HCT116 (cell line): ENCODE measurements around the gene CDK14. TPM values are rescaled to one million over a fixed set of nuclear protein-coding genes. Genes with fewer than 3 reads are reported as not detected.

Experiments
- ATAC-seq: fragments of 200-7000 bp; cut with Tn5 transposase; 2 replicates; pipeline ENCODE4 v1.9.1; 2020; ENCODE audit warnings: mild to moderate bottlenecking, moderate library complexity
- BruUV-seq: library from RNA; stranded (reverse); fragments of 400-500 nt; replicated peaks from 2 replicates; lab custom pipeline; 2021; lab: Mats Ljungman, UMichigan
- CTCF ChIA-PET: fragments of 300-600 bp; sonication (Branson Sonifier 250); formaldehyde crosslinking; loops from one replicate; lab custom pipeline; 2021; ENCODE audit warnings: antibody characterized with exemption; lab: Charles Lee
- POLR2A ChIA-PET: fragments of 300-600, 350-600 bp; sonication (Branson Sonifier 250); formaldehyde crosslinking; loops from one replicate; lab custom pipeline; 2021; ENCODE audit warnings: antibody characterized with exemption; lab: Charles Lee
- RAD21 ChIA-PET, 2 experiments: fragments of 300-600 bp; sonication (Branson Sonifier 250); formaldehyde crosslinking; loops; one replicate each; lab custom pipeline; 2023; ENCODE audit warnings: low total read pairs in 2 of 2; ENCODE audit not compliant: uncharacterized antibody in 2 of 2, unreplicated experiment in 2 of 2, low non-redundant PET in 1 of 2; lab: Charles Lee
- DNase-seq: peaks from one replicate; pipeline ENCODE4 v3.0.0-alpha.2; 2010; ENCODE audit warnings: low read depth, low spot score
- H2AFZ ChIP-seq: fragments of 200-600 bp; shearing (Covaris generic), sonication (generic); 2 replicates; pipeline ENCODE4 v1.6.1; 2017; ENCODE audit warnings: low read depth, mixed run types, mixed read lengths, antibody characterized with exemption, low read length; ENCODE audit not compliant: poor library complexity, severe bottlenecking
- H3K27ac ChIP-seq: 2 replicates; pipeline ENCODE4 v1.5.1; 2012; ENCODE audit warnings: low read depth, low read length
- H3K27me3 ChIP-seq: fragments of 200-600 bp; sonication (generic); 2 replicates; pipeline ENCODE4 v1.6.1; 2016; ENCODE audit warnings: mixed run types, low read length, mixed read lengths; ENCODE audit not compliant: insufficient read depth
- H3K36me3 ChIP-seq, 2 experiments: fragments of 200-500 bp in 1 of 2; fragments of 200-600 bp in 1 of 2; sonication (Bioruptor generic) in 1 of 2; sonication (generic) in 1 of 2; 2 replicates each; pipeline versions ENCODE4 v1.5.1 to v1.6.1; 2014 to 2016; ENCODE audit warnings: low read length in 2 of 2, inconsistent platforms in 1 of 2, mixed read lengths in 1 of 2, mixed run types in 1 of 2; ENCODE audit not compliant: insufficient read depth in 2 of 2, control insufficient read depth in 1 of 2
- H3K4me1 ChIP-seq, 2 experiments: fragments of 200-600 bp in 1 of 2; sonication (generic) in 1 of 2; 2 replicates each; pipeline versions ENCODE4 v1.5.1 to v1.6.1; 2012 to 2017; ENCODE audit warnings: low read length in 2 of 2, inconsistent platforms in 1 of 2, mild to moderate bottlenecking in 1 of 2, mixed read lengths in 1 of 2, mixed run types in 1 of 2, moderate library complexity in 1 of 2; ENCODE audit not compliant: insufficient read depth in 2 of 2, control insufficient read depth in 1 of 2
- H3K4me2 ChIP-seq: fragments of 200-600 bp; sonication (generic); 2 replicates; pipeline ENCODE4 v1.6.1; 2017; ENCODE audit warnings: mixed run types, low read length, mixed read lengths
- H3K4me3 ChIP-seq, 2 experiments: fragments of 200-600 bp in 1 of 2; sonication (generic) in 1 of 2; replicated peaks in 1 of 2; 2 replicates each; pipeline ENCODE4 v1.5.1; 2011 to 2016; ENCODE audit warnings: low read length in 2 of 2, control low read depth in 1 of 2, low read depth in 1 of 2, mild to moderate bottlenecking in 1 of 2, mixed read lengths in 1 of 2, mixed run types in 1 of 2
- H3K79me2 ChIP-seq: fragments of 200-600 bp; sonication (generic); 2 replicates; pipeline ENCODE4 v1.6.1; 2017; ENCODE audit warnings: mild to moderate bottlenecking, mixed run types, low read length, moderate library complexity, mixed read lengths; ENCODE audit not compliant: insufficient read depth
- H3K9ac ChIP-seq: fragments of 200-600 bp; sonication (generic); 2 replicates; pipeline ENCODE4 v1.6.1; 2016; ENCODE audit warnings: low read length, mixed read lengths
- H3K9me2 ChIP-seq: fragments of 200-600 bp; sonication (generic), shearing (Covaris generic); 2 replicates; pipeline ENCODE4 v1.6.1; 2017; ENCODE audit warnings: mixed run types, mild to moderate bottlenecking, moderate library complexity; ENCODE audit not compliant: insufficient read depth
- H3K9me3 ChIP-seq, 2 experiments: fragments of 200-500 bp in 1 of 2; fragments of 200-600 bp in 1 of 2; sonication (Bioruptor generic) in 1 of 2; sonication (generic) in 1 of 2; 2 replicates each; pipeline ENCODE4 v1.6.1; 2014 to 2017; ENCODE audit warnings: low read length in 2 of 2, mixed read lengths in 2 of 2, inconsistent platforms in 1 of 2, low read depth in 1 of 2, mild to moderate bottlenecking in 1 of 2, mixed run types in 1 of 2, moderate library complexity in 1 of 2; ENCODE audit not compliant: control insufficient read depth in 1 of 2, insufficient read depth in 1 of 2
- H4K20me1 ChIP-seq: fragments of 200-600 bp; sonication (generic), shearing (Covaris generic); 2 replicates; pipeline ENCODE4 v1.6.1; 2017; ENCODE audit warnings: mixed run types, mild to moderate bottlenecking, moderate library complexity; ENCODE audit not compliant: insufficient read depth
- ATF3 ChIP-seq: IDR thresholded peaks from 2 replicates; pipeline ENCODE4 v1.6.1; 2012
- CBX3 ChIP-seq: IDR thresholded peaks from 2 replicates; pipeline ENCODE4 v1.6.1; 2012; ENCODE audit warnings: low read depth
- CTCF ChIP-seq, 3 experiments: fragments of 200-600 bp in 1 of 3; sonication (generic) in 1 of 3; IDR thresholded peaks in 2 of 3; conservative IDR thresholded peaks in 1 of 3; 2 replicates each; pipeline ENCODE4 v1.5.1; 2012 to 2017; ENCODE audit warnings: low read depth in 2 of 3, low read length in 2 of 3, antibody characterized with exemption in 1 of 3, borderline replicate concordance in 1 of 3, control low read depth in 1 of 3, mild to moderate bottlenecking in 1 of 3, mixed read lengths in 1 of 3, mixed run types in 1 of 3, moderate library complexity in 1 of 3; ENCODE audit not compliant: insufficient read depth in 1 of 3
- EZH2 ChIP-seq: fragments of 200-600 bp; sonication (generic); IDR thresholded peaks from 2 replicates; pipeline ENCODE4 v1.6.1; 2017; ENCODE audit warnings: antibody characterized with exemption, mixed run types
- EZH2phosphoT487 ChIP-seq: fragments of 200-600 bp; IDR thresholded peaks from 2 replicates; pipeline ENCODE4 v1.6.1; 2018; ENCODE audit warnings: antibody characterized with exemption, borderline replicate concordance
- JUND ChIP-seq: IDR thresholded peaks from 2 replicates; pipeline ENCODE4 v1.6.1; 2012
- MAX ChIP-seq: IDR thresholded peaks from 2 replicates; pipeline ENCODE4 v1.6.1; 2012
- POLR2A ChIP-seq: IDR thresholded peaks from 2 replicates; pipeline ENCODE4 v1.7.0; 2011; ENCODE audit warnings: borderline replicate concordance; ENCODE audit not compliant: insufficient read depth, insufficient read length; ENCODE audit errors: extremely low read depth
- REST ChIP-seq: IDR thresholded peaks from 2 replicates; pipeline ENCODE4 v1.6.1; 2012; ENCODE audit warnings: low read depth
- SIN3A ChIP-seq: IDR thresholded peaks from 2 replicates; pipeline ENCODE4 v1.6.1; 2012; ENCODE audit warnings: low read depth
- SP1 ChIP-seq: IDR thresholded peaks from 2 replicates; pipeline ENCODE4 v1.6.1; 2012; ENCODE audit warnings: low read depth
- TCF7L2 ChIP-seq: IDR thresholded peaks from 2 replicates; pipeline ENCODE4 v1.7.0; 2011; ENCODE audit warnings: borderline replicate concordance, inconsistent platforms; ENCODE audit not compliant: insufficient read depth, insufficient read length; ENCODE audit errors: extremely low read depth
- YY1 ChIP-seq: IDR thresholded peaks from 2 replicates; pipeline ENCODE4 v1.6.1; 2011; ENCODE audit warnings: low read length, low read depth, moderate library complexity, mild to moderate bottlenecking; ENCODE audit not compliant: insufficient replicate concordance; ENCODE audit errors: extremely low read depth
- ZBTB33 ChIP-seq: IDR thresholded peaks from 2 replicates; pipeline ENCODE4 v1.6.1; 2011; ENCODE audit warnings: mild to moderate bottlenecking, low read length, moderate library complexity; ENCODE audit not compliant: insufficient replicate concordance; ENCODE audit errors: extremely low read depth
- ZFX ChIP-seq: fragments of 450-650 bp; IDR thresholded peaks from 2 replicates; pipeline ENCODE4 v1.6.1; 2017
- ZNF274 ChIP-seq: fragments of 200-500 bp; sonication (Bioruptor generic); IDR thresholded peaks from 2 replicates; pipeline ENCODE4 v1.6.1; 2014; ENCODE audit warnings: mild to moderate bottlenecking, low read depth, low read length, inconsistent platforms
- intact Hi-C: fragments of 100-400 bp; cut with micrococcal nuclease; formaldehyde crosslinking; loops from 2 replicates; pipeline ENCODE4 v1.10.0; 2022
- total RNA-seq: library from RNA; stranded (reverse); gene quantifications from one replicate; pipeline ENCODE4 v1.2.1, GENCODE V29; 2021; ENCODE audit not compliant: unreplicated experiment

The CDK14 gene
- total RNA-seq, 1 experiment from 2014 or later, result 10.2 TPM

GRCh38 chr7:90677486-90678404 lies 81.6 kb downstream of the CDK14 start:
- BruUV-seq, result no TSS peak
- intact Hi-C loops, result no loop called here
- ATAC-seq (no peak), DNase-seq (no peak)
- POLR2A ChIA-PET, result no interaction called here
- Histone ChIP-seq H4K20me1 (no peaks in the 10 kb centered on the region), H3K27ac (no peak overlapping the region), H3K4me2 (no peak overlapping the region), H3K9me2 (no peaks in the 10 kb centered on the region), H3K4me1 (no peaks in the 10 kb centered on the region), H3K36me3 (no peaks in the 10 kb centered on the region), H3K4me3 (no peak overlapping the region), H3K79me2 (no peaks in the 10 kb centered on the region), H3K9ac (no peak overlapping the region), H2AFZ (no peak overlapping the region), H3K27me3 (no peaks in the 10 kb centered on the region), H3K9me3 (no peaks in the 10 kb centered on the region)
- TF ChIP-seq ZFX, result no peak
- no peak for TF ChIP-seq JUND
- no peak for TF ChIP-seq CBX3
- no peak for TF ChIP-seq YY1
- no peak for TF ChIP-seq ZBTB33
- TF ChIP-seq ZNF274, result no peak
- no peak for TF ChIP-seq ATF3
- no peak for TF ChIP-seq MAX
- no peak for TF ChIP-seq SIN3A
- TF ChIP-seq SP1, result no peak
- TF ChIP-seq CTCF (IDR thresholded peaks at IDR 0.05 in 2 of 3, conservative IDR thresholded peaks at IDR 0.05 in 1 of 3; ENCODE audit: borderline replicate concordance in 1 of 3, insufficient read depth in 1 of 3, low read depth in 2 of 3, low read length in 2 of 3), result no peak
- no peak for TF ChIP-seq TCF7L2
- TF ChIP-seq EZH2phosphoT487, result no peak
- no peak for TF ChIP-seq EZH2
- TF ChIP-seq POLR2A, result no peak
- no peak for TF ChIP-seq REST
- CTCF ChIA-PET, result no interaction called here
- RAD21 ChIA-PET, result no interaction called here
